ENCODE results near the gene UTP14C. TPM values are rescaled to one million over a fixed set of nuclear protein-coding genes. Genes with fewer than 3 reads are reported as not detected.

UTP14C gene
- total and polyA plus RNA-seq, 11 donors, result 3.1 to 15.4 (median 11.9) TPM

GRCh38 chr13:52033039-52033438 is 8.5 kb downstream of the UTP14C start:
- 86 to 91% (median 90%) methylated on average over 2 of the region's 2 CpGs for WGBS, 4 donors
- Histone ChIP-seq H3K27ac (no peak overlapping the region), H3K4me3 (no peak overlapping the region), H3K36me3 (peaks cover 0 to 16% (median 12%) of the 10 kb centered on the region in 9 donors), H3K9me3 (no peaks in the 10 kb centered on the region), H3K27me3 (no peaks in the 10 kb centered on the region), H3K4me1 (no peaks in the 10 kb centered on the region)
- DNase-seq, result no peak
- no peak for ATAC-seq
- TF ChIP-seq, protein P1, sequence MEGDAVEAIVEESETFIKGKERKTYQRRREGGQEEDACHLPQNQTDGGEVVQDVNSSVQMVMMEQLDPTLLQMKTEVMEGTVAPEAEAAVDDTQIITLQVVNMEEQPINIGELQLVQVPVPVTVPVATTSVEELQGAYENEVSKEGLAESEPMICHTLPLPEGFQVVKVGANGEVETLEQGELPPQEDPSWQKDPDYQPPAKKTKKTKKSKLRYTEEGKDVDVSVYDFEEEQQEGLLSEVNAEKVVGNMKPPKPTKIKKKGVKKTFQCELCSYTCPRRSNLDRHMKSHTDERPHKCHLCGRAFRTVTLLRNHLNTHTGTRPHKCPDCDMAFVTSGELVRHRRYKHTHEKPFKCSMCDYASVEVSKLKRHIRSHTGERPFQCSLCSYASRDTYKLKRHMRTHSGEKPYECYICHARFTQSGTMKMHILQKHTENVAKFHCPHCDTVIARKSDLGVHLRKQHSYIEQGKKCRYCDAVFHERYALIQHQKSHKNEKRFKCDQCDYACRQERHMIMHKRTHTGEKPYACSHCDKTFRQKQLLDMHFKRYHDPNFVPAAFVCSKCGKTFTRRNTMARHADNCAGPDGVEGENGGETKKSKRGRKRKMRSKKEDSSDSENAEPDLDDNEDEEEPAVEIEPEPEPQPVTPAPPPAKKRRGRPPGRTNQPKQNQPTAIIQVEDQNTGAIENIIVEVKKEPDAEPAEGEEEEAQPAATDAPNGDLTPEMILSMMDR (IDR thresholded peaks at IDR 0.05), result no peak
- no peak for TF ChIP-seq POLR2A (IDR thresholded peaks at IDR 0.05)
- intact Hi-C loops (cut with DNase I), result no loop called here

DNA sequence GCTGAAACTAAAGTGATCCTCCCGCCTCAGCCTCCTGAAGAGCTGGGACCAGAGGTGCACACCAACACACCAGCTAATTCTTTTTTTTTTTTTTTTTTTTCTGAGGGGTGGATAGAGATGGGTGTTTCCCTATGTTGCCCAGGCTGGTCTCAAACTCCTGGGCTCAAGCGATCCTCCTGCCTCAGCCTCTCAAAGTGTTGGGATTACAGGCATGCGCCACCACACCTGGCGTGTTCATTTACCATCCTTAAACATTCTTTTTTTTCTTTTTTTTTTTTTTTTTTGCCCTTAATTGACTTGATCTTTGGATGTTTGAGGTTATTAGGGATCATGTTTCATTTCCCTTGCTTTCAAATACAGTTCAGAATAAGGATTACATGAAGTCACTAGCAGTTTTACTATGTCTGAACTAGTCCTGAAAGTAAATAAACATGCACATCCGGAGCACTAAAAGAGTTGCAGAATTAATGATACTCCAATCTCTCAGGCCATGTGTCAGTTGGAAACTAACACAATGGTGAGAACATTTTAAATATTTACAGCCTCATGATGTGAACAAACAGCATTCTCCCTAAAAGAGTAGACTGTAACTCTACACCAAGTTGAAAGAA is 10.2 kb downstream of the UTP14C start:
- Histone ChIP-seq H3K4me1 (no peaks in the 10 kb centered on the region), H3K36me3 (peaks cover 0 to under 1% (median 0%) of the 10 kb centered on the region in 9 donors), H3K4me3 (no peak overlapping the region), H3K27ac (no peak overlapping the region), H3K27me3 (no peaks in the 10 kb centered on the region), H3K9me3 (no peaks in the 10 kb centered on the region)
- 76 to 94% (median 83%) methylated on average over 5 of the region's 5 CpGs for WGBS, 4 donors
- DNase-seq (no peak), ATAC-seq (no peak)
- intact Hi-C loops (cut with DNase I), result no loop called here
- no peak for TF ChIP-seq POLR2A (IDR thresholded peaks at IDR 0.05)
- TF ChIP-seq, protein P1 (IDR thresholded peaks at IDR 0.05), result no peak

GRCh38 chr13:52036037-52036436 is 11.5 kb downstream of the UTP14C start:
- no peak for ATAC-seq
- Histone ChIP-seq H3K36me3 (no peaks in the 10 kb centered on the region), H3K4me1 (no peaks in the 10 kb centered on the region), H3K27ac (no peak overlapping the region), H3K4me3 (no peak overlapping the region), H3K27me3 (no peaks in the 10 kb centered on the region), H3K9me3 (no peaks in the 10 kb centered on the region)
- DNase-seq, result no peak
- intact Hi-C loops (cut with DNase I), result no loop called here
- 89 to 96% (median 95%) methylated on average over 1 of the region's 1 CpG for WGBS, 4 donors
- TF ChIP-seq, protein P1 (IDR thresholded peaks at IDR 0.05), result no peak
- no peak for TF ChIP-seq POLR2A (IDR thresholded peaks at IDR 0.05)

GRCh38 chr13:52043675-52044074 is 19.2 kb downstream of the UTP14C start:
- H3K4me1 ChIP-seq, result no peaks in the 10 kb centered on the region
- ATAC-seq (no peak), DNase-seq (no peak)
- intact Hi-C loops (cut with DNase I), result no loop called here
- H3K4me3 ChIP-seq, result no peak overlapping the region
- H3K27ac ChIP-seq, result no peak overlapping the region
- H3K36me3 ChIP-seq, result no peaks in the 10 kb centered on the region
- H3K9me3 ChIP-seq, result peaks cover 0 to 16% (median 0%) of the 10 kb centered on the region in 12 donors
- 73 to 98% (median 95%) methylated on average over 3 of the region's 3 CpGs for WGBS, 4 donors
- TF ChIP-seq, protein P1 (IDR thresholded peaks at IDR 0.05), result no peak
- TF ChIP-seq POLR2A (IDR thresholded peaks at IDR 0.05), result no peak
- H3K27me3 ChIP-seq, result no peaks in the 10 kb centered on the region

Measured in heart left ventricle (tissue), 16 donors.